Measurements from ENCODE around the gene CD47.

CD47 gene

DNA sequence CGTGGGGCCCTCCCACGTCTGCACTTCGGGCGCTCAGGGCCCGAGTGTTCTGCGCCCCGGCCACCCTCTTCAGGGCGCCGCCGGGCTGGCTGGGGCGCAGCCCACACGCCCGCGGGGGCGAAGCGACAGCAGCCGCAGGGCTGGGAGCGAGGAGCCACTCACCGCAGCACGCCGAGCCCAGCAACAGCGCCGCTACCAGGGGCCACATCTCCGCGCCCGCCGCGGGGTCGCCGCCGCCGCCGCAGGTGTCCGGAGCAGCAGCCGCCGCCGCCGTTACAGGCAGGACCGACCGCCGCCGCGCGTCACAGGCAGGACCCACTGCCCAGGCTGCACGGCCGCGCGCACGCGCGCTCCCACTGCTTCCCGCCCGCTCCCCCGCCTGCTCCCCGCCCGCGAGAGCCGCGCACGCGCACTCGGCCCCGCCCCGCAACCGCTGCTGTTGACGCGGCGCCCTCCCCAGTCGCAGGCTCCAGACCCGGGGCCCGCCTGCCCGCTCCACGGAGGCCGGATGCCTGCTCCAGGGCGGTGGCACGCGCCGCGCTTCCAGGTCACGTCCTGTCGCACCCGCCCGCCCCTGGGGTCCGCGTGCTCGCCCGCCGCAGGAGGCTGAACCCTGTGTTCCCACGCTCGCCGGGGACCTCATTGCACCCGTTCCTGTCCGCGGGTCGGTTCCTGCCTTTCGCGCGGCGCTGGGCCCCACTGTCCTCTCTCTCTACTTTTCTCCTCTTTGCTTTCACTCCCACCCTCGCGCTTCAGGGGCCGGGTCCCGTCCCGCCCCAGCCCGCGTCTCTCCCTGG lies at the start of gene CD47:
Gene CD47, minus strand, starts transcription at position 331 of the 797 bp plus-strand sequence. Its CDS starts 123 bp downstream, at position 208.
- in situ Hi-C loops (cut with MboI; ENCODE audit: low sequenced_read_pairs), result no loop called here

DNA sequence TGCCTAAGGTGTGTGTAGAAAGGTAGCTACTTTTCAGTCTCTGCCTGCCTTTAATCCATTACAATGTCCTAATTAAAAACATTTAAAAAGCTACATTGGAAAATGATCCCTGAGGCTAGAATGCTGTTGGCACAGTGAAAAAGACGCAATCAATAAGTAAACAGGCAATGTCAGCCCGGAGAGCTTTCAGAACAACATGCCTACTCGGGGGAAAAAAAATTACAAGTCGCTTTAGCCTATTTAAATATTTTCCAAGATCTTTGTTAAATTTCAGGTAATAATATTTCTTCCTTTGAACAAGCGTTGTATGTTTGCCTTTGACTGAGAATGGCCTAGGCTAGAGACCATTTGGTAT lies 46.6 kb upstream of the CD47 start:
- in situ Hi-C loops (cut with MboI; ENCODE audit: low sequenced_read_pairs), result no loop called here

DNA sequence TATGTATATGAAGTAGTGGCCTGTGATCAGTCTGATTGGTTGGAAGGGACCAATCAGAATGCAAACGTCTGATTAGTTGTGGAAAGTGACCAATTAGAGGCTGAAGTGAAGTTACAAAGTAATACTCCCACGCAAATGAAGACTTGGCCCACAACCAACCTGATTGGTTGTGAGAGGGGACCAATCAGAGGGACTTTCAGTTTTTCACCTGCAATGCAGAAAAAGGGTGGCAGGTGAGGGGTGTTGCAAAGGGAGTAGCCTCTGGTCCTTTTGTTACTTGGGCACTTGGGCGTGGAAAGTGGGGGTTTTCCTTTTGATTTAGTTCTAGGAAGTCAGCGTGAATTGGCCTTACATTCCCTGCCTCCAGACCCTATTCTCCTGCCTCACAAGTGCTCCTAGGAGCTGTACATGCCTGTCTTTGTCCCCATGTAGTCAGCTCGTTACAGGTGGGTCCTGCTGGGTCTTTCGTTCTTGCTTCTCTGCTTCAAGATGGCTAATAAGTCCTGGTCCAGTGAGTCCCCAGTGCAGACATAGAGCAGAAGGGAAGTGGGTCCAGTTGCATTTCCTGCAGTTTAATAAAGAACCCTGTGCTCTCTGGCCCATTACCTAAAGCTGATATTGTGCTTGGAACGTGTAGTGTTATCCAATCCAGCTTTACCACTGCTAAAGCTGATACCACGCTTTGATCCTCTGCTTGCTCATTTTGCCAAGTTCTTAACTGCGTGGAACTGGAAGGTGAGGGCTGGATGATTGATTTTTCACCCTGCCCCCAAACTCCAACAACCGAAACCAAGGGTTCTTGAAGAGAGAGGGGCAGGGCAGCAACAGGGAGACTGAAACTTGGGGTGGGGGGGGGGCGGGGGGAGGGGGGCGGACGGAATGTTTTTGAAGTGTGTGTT lies 46.0 kb upstream of the CD47 start:
- in situ Hi-C loops (cut with MboI; ENCODE audit: low sequenced_read_pairs), result no loop called here

DNA sequence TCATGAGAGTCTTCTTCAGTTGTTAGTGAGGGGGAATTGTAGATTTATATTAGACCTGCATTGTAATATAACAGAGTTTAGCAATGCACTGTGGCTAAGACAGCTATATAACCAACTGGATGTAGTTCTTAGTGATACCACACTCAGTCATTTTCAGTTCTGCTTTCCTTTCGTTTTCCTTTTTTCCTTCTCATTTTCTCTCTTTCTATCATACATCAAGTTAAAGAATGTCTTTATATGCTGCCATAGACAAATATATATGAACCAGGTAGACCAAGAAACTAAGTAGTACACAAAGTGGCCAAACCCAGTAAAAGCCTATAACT lies 43.7 kb upstream of the CD47 start:
- in situ Hi-C loops (cut with MboI; ENCODE audit: low sequenced_read_pairs), result no loop called here

DNA sequence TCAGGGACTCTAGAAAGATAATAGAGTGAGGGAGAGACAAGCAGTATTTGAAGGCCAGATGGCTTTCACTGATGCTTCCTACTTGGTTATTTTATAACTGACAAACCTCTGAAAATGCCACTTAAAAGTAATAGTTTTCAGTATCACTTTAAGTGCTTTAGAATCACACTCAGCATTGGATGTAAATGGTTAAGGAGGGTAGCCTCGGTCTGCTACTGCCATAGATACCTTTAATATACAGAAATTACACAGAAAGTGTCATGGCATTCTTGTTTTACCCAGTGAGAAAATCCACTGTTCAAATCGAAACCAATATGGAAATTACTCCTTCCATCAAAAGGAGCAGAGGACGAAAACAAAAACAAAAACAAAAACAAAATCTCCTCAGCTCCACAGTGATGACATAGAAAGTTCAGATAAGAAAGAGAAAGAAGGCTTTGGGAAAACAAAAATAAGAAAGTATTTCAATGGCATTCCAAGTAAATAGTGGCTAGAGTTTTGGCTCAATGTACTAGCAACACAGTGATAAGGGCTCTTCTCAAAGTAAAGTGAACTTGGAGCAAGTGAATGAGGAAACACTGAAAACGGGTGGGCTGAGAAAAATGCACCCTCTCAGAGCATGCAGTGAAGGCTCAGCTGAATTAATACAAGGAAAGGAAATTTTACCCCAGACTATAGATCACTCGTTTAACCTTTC lies 43.2 kb upstream of the CD47 start:
- in situ Hi-C loops (cut with MboI; ENCODE audit: low sequenced_read_pairs), result no loop called here

DNA sequence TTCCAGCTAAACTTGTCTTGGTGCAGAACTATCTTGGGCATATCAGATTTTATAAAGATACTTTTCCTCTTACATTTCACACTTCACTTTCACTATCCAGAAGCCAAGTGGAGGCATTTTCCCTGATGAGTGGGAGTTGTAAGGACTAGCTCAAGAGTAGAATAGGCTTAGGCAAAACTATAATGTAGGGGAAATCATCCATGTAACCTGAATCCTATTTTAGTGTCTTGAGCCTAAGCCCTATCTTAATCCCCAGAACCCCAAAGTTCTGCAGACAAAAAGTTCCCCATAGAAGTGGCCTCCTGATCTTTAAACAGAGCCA lies 42.2 kb upstream of the CD47 start:
- in situ Hi-C loops (cut with MboI; ENCODE audit: low sequenced_read_pairs), result no loop called here

DNA sequence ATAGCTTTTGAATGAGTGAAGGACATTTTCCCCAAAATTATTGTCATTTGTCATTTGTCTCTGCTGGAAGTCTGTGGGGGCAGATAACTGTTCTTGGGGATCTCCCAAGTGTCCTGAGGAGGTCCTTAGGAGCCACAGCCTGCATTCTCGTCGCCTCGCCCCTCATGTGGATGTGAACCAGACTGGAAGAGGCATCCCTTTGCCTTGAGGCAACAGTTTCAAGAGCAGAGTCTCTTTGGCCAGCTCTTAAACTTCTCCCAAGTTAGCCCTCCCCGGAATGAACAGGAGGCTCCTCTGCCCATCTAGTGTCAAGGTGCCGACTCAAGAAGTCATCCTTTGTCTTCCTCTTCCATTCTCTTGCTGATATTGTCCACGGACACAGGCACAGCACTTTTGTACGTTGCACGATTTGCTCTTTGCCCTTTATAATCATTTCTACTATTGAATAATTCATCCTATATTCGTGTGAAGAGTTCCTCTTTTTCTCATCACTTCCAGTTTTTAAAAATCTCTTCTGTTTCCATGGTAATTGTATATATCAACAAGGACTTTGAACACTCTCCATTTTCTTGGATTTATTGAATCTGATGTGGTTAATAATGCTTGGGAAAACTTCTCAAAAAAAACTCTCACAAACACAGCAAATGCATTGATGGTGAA lies 40.8 kb upstream of the CD47 start:
- in situ Hi-C loops (cut with MboI; ENCODE audit: low sequenced_read_pairs), result no loop called here

DNA sequence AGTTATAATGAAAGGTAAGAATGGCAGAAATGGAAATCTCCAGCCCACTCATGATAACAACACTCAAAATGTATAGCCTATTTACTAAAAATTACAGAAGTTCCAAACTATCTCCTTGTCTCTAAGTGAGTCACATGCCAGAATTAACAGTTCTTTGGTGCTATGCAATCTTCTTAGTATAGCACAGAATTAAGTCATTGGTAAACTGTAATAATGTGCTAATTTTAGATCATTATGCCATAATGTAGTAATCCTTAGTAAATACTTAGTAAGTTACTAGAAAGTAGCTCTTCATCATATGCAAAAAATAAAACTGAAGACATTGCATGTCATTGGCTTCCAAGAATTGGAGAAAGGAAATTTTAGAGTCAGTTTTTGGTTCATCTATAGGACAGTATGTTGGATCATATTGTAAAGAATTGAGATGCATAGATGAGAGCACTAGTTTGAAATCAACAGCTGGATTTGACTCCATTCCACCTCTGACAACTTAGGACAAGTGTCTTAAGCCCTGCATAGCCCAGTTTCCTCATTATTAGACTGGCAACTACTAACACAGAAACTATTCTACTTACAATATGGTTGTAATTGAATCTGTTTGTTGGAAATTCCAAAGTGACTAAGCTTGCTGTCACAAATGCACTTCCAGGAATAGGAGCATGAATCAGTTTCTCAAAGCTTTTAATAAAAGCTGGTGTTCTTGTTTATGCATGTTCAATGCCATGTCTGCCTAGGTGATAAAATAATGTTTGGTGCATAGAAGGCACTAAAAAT lies 40.1 kb upstream of the CD47 start:
- in situ Hi-C loops (cut with MboI; ENCODE audit: low sequenced_read_pairs), result no loop called here

DNA sequence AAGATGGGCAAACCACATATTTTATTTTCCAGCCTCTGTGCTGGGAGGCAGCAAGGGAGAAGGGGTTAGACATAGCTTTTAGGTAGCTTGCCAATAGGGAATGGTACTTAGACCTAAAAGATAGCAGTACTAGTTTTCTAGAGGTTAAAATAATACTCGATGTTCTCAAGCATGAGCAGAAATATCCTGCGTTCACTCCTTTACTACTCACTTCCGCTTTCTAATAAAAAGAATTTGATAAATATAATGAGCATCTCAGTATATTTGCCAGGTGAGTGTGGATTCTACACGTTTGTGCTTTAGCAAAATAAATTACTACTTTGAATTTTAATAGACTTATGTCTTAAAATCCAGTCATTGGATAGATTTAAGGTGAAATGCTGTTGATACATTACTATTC lies 39.4 kb upstream of the CD47 start:
- in situ Hi-C loops (cut with MboI; ENCODE audit: low sequenced_read_pairs), result no loop called here

DNA sequence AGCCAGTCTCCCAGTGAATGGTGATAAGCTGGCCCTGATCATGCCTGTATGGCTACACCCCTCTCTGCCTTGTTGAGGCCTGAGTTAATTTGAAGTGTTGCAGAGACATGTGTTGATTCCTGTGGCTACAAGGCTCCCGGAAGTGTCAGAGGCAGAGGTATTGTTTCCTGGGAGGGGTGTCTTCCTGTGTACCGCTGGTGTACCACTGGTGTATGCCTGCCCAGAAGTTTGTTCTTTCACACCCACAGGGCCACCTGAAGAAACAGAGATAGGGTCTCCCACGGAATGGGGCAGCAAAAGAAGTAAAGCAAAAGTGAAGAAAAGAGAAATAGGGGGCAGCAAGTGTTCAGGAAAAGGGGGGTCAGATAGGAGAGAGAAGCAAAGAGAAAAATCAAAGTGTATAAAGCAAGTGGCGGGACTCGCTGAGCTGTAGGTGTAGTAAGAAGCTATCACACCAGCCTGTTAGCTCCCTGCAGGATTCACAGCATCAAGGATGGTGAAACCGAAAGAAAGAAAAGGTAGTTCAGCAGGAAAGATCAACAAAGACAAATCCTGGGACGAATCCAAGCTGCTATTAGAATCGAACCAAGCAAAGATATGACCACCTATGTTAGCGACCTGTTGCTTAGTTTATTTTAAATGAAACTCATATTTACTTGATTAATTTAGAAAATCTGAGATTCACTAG lies 36.6 kb upstream of the CD47 start:
- in situ Hi-C loops (cut with MboI; ENCODE audit: low sequenced_read_pairs), result no loop called here

DNA sequence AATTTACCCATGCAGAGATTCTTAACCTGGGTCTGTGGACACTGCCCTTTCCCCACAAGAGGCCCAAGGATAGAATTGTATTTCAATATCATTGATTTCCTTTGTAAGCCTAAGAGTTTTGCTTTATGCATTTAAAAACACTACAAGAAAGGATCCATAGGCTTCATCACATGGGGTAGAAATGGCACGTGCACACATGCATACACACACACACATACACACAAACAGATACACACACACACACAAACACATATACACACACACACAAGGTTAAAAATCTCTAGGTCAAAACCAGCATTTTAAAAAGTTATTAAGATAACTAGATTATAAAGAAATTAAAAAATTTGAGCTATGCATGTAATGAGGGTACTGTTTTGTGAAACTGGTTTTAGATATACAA lies 35.5 kb upstream of the CD47 start:
- in situ Hi-C loops (cut with MboI; ENCODE audit: low sequenced_read_pairs), result no loop called here

DNA sequence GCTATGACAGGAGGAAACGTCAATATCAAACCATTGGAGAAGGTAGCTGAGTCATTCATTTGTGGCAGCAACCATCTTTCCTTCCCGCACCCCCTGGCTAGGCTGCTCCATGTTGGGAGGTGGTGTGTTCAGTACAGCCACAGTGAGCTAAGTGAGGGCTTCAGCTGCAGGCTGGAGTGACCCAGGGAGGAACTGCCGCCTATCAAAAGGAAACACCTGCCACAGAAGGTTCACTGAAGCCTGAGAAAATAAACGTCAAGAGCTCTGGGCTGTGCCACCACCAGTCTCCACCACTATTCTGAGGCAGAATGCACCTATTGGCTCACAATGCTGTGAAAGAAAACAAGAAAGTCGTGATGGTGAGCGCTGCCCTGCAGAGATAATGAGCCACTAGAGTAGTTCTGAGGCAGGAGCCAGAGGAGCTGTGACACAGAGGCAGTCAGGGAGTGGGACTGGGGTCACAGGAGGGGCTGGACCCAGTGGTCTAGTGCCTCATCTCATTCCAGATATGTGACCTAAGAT lies 34.8 kb upstream of the CD47 start:
- in situ Hi-C loops (cut with MboI; ENCODE audit: low sequenced_read_pairs), result no loop called here

DNA sequence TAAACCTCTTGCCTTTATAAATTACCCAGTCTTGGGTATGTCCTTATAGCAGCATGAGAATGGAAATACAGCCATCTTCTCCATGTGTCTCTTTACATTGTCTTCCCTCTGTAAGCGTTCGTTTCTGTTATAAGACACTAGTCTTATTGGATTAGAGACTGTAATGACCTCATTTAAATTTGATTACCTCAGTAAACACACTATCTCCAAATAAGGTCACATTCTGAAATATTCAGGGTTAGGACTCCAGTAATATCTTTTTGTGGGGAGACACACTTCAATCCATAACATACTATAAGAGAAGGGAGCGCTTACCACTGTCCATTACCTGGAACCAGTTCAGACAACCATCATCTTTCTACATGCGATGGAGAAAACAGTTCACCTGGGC lies 34.3 kb upstream of the CD47 start:
- in situ Hi-C loops (cut with MboI; ENCODE audit: low sequenced_read_pairs), result no loop called here

DNA sequence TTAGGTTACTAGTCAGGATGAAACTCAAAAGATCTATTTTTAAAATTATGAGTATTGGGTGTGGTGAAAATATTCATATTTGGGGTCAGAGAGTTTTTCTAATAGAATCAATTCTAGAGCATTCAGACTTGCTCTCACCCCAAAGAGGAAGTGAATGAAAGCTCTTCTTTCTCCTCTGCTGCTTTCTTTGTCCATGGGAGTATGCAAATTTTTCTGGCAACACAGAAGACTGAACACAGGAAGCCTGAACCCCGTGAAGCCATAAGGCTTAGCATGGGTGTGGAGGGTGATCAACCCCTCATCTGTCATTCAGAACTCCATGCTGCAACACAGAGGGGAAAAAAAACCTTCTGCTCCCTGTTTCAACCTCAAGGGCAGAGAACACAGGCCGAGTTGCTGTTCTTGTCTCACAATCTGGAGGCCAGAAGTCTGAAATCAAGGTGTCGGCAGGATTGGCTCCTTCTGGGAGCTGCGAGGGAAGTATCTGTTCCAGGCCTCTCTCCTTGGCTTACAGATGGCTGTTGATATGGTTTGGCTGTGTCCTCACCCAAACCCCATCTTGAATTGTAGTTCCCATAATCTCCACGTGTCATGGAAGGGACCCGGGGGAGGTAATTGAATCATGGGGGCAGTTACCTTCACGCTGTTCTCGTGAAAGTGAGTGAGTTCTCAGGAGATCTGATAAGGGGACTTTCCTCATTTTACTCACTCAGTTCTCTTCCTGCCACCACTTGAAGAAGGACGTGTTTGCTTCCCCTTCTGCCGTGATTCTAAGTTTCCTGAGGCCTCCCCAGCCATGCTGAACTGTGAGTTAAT lies 33.7 kb upstream of the CD47 start:
- in situ Hi-C loops (cut with MboI; ENCODE audit: low sequenced_read_pairs), result no loop called here

DNA sequence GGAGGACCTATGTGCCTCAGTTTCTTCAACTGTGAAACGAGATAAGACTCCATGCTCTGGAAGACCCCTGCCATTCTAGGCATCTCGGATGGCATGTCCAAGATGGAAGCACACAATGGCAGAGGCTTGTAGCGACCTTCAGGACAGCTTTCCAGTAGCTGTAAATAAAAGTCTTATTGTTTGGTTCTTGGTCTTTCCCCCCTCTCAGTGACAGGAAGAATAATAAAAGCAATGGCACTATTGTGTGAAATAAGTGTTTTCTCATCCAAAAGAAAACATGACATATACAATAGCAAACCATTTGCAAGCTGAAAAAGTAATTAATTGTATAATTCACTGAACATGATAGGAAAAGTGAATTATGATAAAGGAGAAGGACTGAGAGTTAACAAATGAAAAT lies 32.5 kb upstream of the CD47 start:
- in situ Hi-C loops (cut with MboI; ENCODE audit: low sequenced_read_pairs), result no loop called here

DNA sequence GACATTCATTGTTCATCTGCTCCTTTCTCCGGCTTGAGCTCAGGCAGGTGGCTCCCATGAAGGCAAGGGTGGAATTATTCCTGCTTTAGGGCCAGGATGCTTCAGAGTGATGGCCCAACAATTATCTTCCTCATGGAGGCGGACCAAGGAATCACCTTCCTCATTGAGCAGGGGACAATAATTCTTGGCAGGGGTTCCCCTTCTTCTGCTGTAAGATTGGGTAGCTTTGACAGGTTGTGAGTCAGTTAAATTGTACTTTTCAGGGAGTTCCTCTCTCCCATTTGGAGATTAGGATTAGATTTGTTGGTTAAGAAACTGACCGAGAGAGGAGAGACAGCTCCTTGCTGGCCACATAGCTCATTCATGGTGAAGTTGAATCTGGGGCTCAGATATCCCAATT lies 31.4 kb upstream of the CD47 start:
- in situ Hi-C loops (cut with MboI; ENCODE audit: low sequenced_read_pairs), result no loop called here

DNA sequence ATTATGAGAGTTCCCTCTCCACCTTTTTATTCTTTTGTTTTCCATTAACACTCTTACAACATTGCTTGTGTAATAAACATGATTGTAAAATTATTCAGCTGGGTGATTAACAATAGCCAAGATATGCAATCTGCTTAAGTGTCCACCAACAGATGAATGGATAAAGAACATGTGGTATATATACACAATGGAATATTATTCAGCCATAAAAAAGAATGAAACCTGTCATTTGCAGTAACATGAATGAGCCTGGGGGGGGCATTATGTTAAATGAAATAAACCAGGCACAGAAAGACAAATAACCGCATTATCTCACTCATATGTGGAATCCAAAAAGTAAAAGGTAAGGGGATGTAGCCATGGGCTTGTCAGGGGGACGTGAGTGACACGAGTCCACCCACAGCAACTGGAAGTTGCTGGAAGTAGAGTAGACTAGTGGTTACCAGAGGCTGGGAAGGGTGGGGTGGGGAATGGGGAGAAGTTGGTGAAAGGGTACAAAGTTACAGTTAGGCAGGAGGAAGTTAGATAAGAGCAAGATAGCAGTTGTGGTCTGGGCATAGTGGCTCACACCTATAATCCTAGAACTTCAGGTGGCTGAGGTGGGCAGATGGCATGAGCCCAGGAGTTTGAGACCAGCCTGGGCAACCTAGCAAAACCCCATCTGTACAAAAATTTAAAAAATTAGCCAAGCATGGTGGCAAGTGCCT lies 28.7 kb upstream of the CD47 start:
- in situ Hi-C loops (cut with MboI; ENCODE audit: low sequenced_read_pairs), result no loop called here

DNA sequence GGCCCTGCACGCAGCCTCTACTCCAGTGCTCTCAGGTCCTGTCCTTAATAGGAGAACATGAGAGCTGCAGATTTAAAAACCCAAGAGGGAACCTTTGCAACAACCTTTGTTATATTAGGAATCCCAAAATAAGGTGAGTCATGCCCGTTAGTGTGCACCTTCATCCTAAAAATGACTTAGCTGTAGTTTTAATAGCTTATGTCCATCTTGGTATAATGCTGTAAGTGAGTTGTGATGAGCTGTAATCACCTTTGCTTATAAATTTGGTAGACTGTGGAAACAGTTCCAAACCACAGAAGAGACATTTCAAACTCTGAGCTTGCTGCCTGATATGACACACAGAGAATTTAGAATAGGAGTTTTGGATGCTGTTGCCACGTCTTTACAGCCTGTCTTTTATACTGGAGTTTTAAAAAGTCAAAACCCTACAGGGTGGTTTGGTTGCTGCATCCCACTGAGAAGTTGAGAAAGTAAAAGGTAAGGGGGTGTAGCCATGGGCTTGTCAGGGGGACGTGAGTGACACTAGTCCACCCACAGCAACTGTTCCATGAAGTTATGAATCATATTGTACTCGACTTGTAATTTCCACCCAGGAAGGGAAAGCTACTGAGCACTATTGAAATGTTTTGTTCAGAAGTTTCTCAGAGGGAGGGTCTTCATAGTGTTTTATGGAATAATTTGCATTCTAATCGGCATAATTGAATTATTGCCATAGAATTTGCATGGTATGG lies 27.4 kb upstream of the CD47 start:
- in situ Hi-C loops (cut with MboI; ENCODE audit: low sequenced_read_pairs), result no loop called here
